OCI-LY1 (cell line): Measurements from ENCODE around the gene C2orf78.

Experiments used
- CTCF ChIP-seq: fragments of 200-600 bp; sonication (generic), shearing (Covaris generic); IDR thresholded peaks from 2 replicates; pipeline ENCODE4 v1.5.1; 2017; ENCODE audit warnings: mild to moderate bottlenecking, antibody characterized with exemption, low read length, moderate library complexity, mixed read lengths
- EZH2 ChIP-seq: fragments of 200-600 bp; sonication (generic), shearing (Covaris generic); IDR thresholded peaks from 2 replicates; pipeline ENCODE4 v1.8.0; 2017; ENCODE audit warnings: borderline replicate concordance, mixed run types, mild to moderate bottlenecking, antibody characterized with exemption, low read length, moderate library complexity, mixed read lengths

DNA sequence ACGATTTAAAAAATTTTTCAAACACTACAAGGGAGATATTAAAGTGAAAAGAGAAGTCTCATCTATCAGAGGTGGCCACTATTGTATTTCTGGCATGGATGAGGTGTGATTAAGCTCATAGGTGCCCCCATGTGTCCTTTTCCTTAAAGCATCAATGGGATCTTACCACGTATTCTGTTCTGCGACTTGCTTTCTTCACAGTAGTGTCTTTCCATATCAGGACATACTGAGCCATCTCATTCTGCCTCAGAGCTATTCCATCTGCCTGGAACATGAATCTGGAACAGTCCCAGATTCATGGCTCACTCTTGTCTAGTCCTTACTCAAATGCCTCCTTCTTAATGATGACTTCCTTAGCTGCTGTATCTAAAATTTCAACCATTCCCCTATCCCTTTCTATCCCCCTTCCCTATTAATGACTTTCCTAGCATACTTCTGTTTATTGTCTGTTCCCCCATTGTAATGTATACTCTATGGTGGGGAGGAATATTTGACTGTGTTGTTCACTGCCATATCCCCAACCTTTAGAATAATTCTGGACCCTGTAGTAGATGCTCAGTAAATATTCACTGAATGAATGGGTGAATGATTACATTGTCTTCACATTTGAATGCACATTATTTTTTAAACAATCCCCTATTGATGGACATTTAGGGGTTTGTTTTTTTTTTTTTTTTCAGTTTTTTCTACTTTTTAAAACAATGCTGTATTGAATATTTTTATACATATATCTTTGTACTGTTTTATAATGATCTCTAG is 55.8 kb downstream of the C2orf78 start:
- TF ChIP-seq CTCF = no peak
- no peak for TF ChIP-seq EZH2
